ENCODE data around the gene GID4.

GID4 gene

DNA sequence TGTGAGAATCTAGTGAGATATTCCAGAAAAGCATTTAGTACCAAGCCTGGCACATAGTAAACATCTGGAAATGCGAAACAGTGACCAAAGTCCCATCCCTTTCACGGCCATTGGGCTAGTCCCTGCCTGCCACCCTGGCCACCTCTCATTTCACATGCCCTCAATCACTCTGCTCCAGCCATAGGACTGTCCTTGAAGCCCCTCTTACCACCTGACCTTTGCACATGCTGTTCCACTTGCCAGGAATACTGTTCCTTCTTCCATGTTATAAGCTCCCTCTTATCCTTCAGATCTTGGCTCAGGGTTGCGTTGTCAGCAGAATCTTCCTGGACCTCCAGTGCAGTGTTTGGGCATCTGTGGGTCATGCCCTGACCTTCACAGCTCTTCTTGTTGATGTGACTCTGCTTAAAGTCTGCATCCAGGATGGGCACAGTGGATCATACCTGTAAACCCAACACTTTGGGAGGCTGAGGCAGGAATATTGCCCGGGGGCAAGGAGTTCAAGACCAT is 71.5 kb downstream of the GID4 start:
- no peaks in the 10 kb centered on the region for H3K27me3 Mint-ChIP-seq
- no peak overlapping the region for H3K27ac Mint-ChIP-seq
- H3K9me3 Mint-ChIP-seq = no peaks in the 10 kb centered on the region
- H3K36me3 Mint-ChIP-seq (ENCODE audit: low read depth) = peaks cover 4% of the 10 kb centered on the region
- no peaks in the 10 kb centered on the region for H3K4me1 Mint-ChIP-seq (ENCODE audit: low read depth)
- H3K4me3 Mint-ChIP-seq = no peak overlapping the region

DNA sequence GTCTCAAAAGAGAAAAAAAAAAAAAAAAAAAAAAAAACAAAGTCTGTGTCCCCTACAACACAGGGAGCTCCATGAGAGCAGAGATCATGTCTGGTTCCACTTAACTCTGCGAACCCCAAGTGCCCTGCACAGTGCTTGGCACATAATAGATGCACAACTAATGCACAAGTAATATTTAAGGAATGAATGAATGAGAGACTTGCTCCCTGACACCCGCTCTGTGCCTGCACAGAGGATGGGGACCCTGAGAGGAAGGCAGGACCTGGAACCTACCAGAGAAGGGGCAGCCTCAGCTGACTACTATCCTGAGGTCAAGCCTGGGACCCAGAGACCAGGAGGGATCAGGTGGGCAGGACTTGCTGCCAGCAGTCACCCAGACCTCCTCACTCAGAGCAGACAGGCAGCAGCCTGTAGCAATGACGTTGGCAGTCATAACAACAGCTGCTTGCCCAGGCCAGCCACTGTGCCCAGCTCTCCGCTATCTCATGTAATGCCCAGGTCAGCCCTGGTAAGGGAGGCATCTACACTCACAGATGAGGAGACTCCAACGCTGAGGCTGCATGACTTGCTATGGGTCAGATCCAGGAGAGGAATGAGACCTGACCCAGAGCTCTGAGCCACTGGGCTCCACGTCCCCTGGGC is 72.2 kb downstream of the GID4 start:
- Mint-ChIP-seq H3K9me3 (no peaks in the 10 kb centered on the region), H3K36me3 (ENCODE audit: low read depth) (peaks cover 4% of the 10 kb centered on the region), H3K27me3 (no peaks in the 10 kb centered on the region), H3K4me1 (ENCODE audit: low read depth) (no peaks in the 10 kb centered on the region), H3K27ac (no peak overlapping the region), H3K4me3 (no peak overlapping the region)

- no peaks in the 10 kb centered on the region for H3K27me3 Mint-ChIP-seq
- H3K4me1 Mint-ChIP-seq (ENCODE audit: low read depth) = no peaks in the 10 kb centered on the region
- H3K9me3 Mint-ChIP-seq = no peaks in the 10 kb centered on the region
- H3K27ac Mint-ChIP-seq = no peak overlapping the region
- no peaks in the 10 kb centered on the region for H3K36me3 Mint-ChIP-seq (ENCODE audit: low read depth)
- no peak overlapping the region for H3K4me3 Mint-ChIP-seq
These were observed 76.3 kb downstream of the GID4 start for GRCh38 chr17:18115517-18115916.

GRCh38 chr17:18116078-18116477 is 76.9 kb downstream of the GID4 start:
- Mint-ChIP-seq H3K4me1 (ENCODE audit: low read depth) (no peaks in the 10 kb centered on the region), H3K9me3 (no peaks in the 10 kb centered on the region), H3K27ac (no peak overlapping the region), H3K27me3 (no peaks in the 10 kb centered on the region), H3K4me3 (no peak overlapping the region), H3K36me3 (ENCODE audit: low read depth) (no peaks in the 10 kb centered on the region)

- no peaks in the 10 kb centered on the region for H3K27me3 Mint-ChIP-seq
- no peaks in the 10 kb centered on the region for H3K4me1 Mint-ChIP-seq (ENCODE audit: low read depth)
- H3K27ac Mint-ChIP-seq = no peak overlapping the region
- no peaks in the 10 kb centered on the region for H3K9me3 Mint-ChIP-seq
- H3K4me3 Mint-ChIP-seq = no peak overlapping the region
- no peaks in the 10 kb centered on the region for H3K36me3 Mint-ChIP-seq (ENCODE audit: low read depth)
These were observed 78.3 kb downstream of the GID4 start for GRCh38 chr17:18117533-18117932.
